Skin epidermis (tissue), 12 donors: ENCODE measurements around the gene SAMMSON.

ENCODE experiments used
- H3K27ac ChIP-seq, 21 experiments: fragments of 200-600 bp; sonication (generic) in 11 of 21; one replicate each; pipeline ENCODE4 v1.5.0; 2020; ENCODE audit warnings: mild to moderate bottlenecking in 3 of 21, inconsistent platforms in 2 of 21, moderate library complexity in 2 of 21
- H3K4me3 ChIP-seq, 7 experiments: fragments of 200-600 bp; sonication (generic) in 2 of 7; one replicate each; pipeline ENCODE4 v1.5.0; 2020; ENCODE audit warnings: inconsistent platforms in 2 of 7, mild to moderate bottlenecking in 2 of 7, moderate library complexity in 1 of 7

The SAMMSON gene

GRCh38 chr3:70075101-70075500 is 75.6 kb downstream of the SAMMSON start:
- H3K4me3 ChIP-seq, result no peak overlapping the region
- no peak overlapping the region for H3K27ac ChIP-seq

GRCh38 chr3:70076396-70076795 is 76.9 kb downstream of the SAMMSON start:
- Histone ChIP-seq H3K27ac (no peak overlapping the region), H3K4me3 (no peak overlapping the region)

GRCh38 chr3:70078778-70079177 is 79.2 kb downstream of the SAMMSON start:
- H3K4me3 ChIP-seq, result no peak overlapping the region
- no peak overlapping the region for H3K27ac ChIP-seq

- Histone ChIP-seq H3K4me3 (no peak overlapping the region), H3K27ac (no peak overlapping the region)
These were observed 86.1 kb downstream of the SAMMSON start for GRCh38 chr3:70085613-70086012.

- H3K27ac ChIP-seq, result no peak overlapping the region
- H3K4me3 ChIP-seq, result no peak overlapping the region
These were observed 86.8 kb downstream of the SAMMSON start for GRCh38 chr3:70086336-70086735.

GRCh38 chr3:70090322-70090913 is 90.9 kb downstream of the SAMMSON start:
- Histone ChIP-seq H3K27ac (no peak overlapping the region), H3K4me3 (no peak overlapping the region)

GRCh38 chr3:70094197-70094596 is 94.7 kb downstream of the SAMMSON start:
- Histone ChIP-seq H3K27ac (no peak overlapping the region), H3K4me3 (no peak overlapping the region)

- no peak overlapping the region for H3K27ac ChIP-seq
- H3K4me3 ChIP-seq, result no peak overlapping the region
These were observed 95.7 kb downstream of the SAMMSON start for GRCh38 chr3:70095260-70095659.

GRCh38 chr3:70096376-70097066 is 97.0 kb downstream of the SAMMSON start:
- Histone ChIP-seq H3K27ac (no peak overlapping the region), H3K4me3 (no peak overlapping the region)

GRCh38 chr3:70097084-70097483 is 97.6 kb downstream of the SAMMSON start:
- no peak overlapping the region for H3K4me3 ChIP-seq
- H3K27ac ChIP-seq, result no peak overlapping the region

GRCh38 chr3:70108072-70108471 is 108.5 kb downstream of the SAMMSON start:
- Histone ChIP-seq H3K27ac (no peak overlapping the region), H3K4me3 (no peak overlapping the region)

- Histone ChIP-seq H3K27ac (no peak overlapping the region), H3K4me3 (no peak overlapping the region)
These were observed 109.0 kb downstream of the SAMMSON start for GRCh38 chr3:70108546-70108945.

GRCh38 chr3:70110066-70110465 is 110.5 kb downstream of the SAMMSON start:
- no peak overlapping the region for H3K27ac ChIP-seq
- no peak overlapping the region for H3K4me3 ChIP-seq

GRCh38 chr3:70111411-70111810 is 111.9 kb downstream of the SAMMSON start:
- H3K4me3 ChIP-seq, result no peak overlapping the region
- no peak overlapping the region for H3K27ac ChIP-seq

GRCh38 chr3:70112751-70113150 is 113.2 kb downstream of the SAMMSON start:
- H3K4me3 ChIP-seq, result no peak overlapping the region
- no peak overlapping the region for H3K27ac ChIP-seq

GRCh38 chr3:70114431-70114830 is 114.9 kb downstream of the SAMMSON start:
- H3K27ac ChIP-seq, result no peak overlapping the region
- H3K4me3 ChIP-seq, result no peak overlapping the region

- Histone ChIP-seq H3K27ac (no peak overlapping the region), H3K4me3 (no peak overlapping the region)
These were observed 120.3 kb downstream of the SAMMSON start for GRCh38 chr3:70119879-70120278.
